Measurements from ENCODE around the gene OR1F1. TPM values are rescaled to one million over a fixed set of nuclear protein-coding genes. Genes with fewer than 3 reads are reported as not detected.

OR1F1 gene
- total RNA-seq, 2 experiments from 2014 or later = not detected

- peaks cover 10% of the 10 kb centered on the region for H3K36me3 Mint-ChIP-seq (ENCODE audit: low read depth)
- no peak overlapping the region for H3K27ac Mint-ChIP-seq
- H3K4me1 Mint-ChIP-seq (ENCODE audit: low read depth) = peaks cover 5% of the 10 kb centered on the region
- ChIA-PET POLR2A (no interaction called here), CTCF (interaction anchor here (1.5 to 2.3 kb wide), 2 partner anchors 10 to 13 kb away, joined by 3 to 7 read pairs; partner anchors contain the start of gene ZNF213)
- no peaks in the 10 kb centered on the region for H3K9me3 Mint-ChIP-seq (ENCODE audit: insufficient read depth)
- no peak overlapping the region for H3K4me3 Mint-ChIP-seq
- ATAC-seq (no peak), DNase-seq (no peak)
- no peaks in the 10 kb centered on the region for H3K27me3 Mint-ChIP-seq (ENCODE audit: low read depth)
These were observed 43.6 kb upstream of the OR1F1 start for GRCh38 chr16:3144321-3144983.

GRCh38 chr16:3145151-3145550 lies 42.9 kb upstream of the OR1F1 start:
- Mint-ChIP-seq H3K4me1 (ENCODE audit: low read depth) (peaks cover 12% of the 10 kb centered on the region), H3K36me3 (ENCODE audit: low read depth) (peaks cover 10% of the 10 kb centered on the region), H3K9me3 (ENCODE audit: insufficient read depth) (no peaks in the 10 kb centered on the region), H3K27me3 (ENCODE audit: low read depth) (no peaks in the 10 kb centered on the region), H3K4me3 (no peak overlapping the region), H3K27ac (no peak overlapping the region)
- DNase-seq (no peak), ATAC-seq (no peak)
- CTCF ChIA-PET = interaction anchor here (1.1 to 2.3 kb wide), 3 partner anchors 11 to 15 kb away, joined by 3 to 7 read pairs (median 3); partner anchors contain the start of gene ZNF213
- POLR2A ChIA-PET = no interaction called here

- H3K9me3 Mint-ChIP-seq (ENCODE audit: insufficient read depth) = no peaks in the 10 kb centered on the region
- CTCF ChIA-PET = interaction anchor here (1.1 kb wide), 1 partner anchor 16 kb away, joined by 3 read pairs; no protein-coding TSS in a partner anchor
These were observed 42.3 kb upstream of the OR1F1 start for GRCh38 chr16:3145660-3146059.

GRCh38 chr16:3147046-3147756 lies 40.8 kb upstream of the OR1F1 start:
- Mint-ChIP-seq H3K4me1 (ENCODE audit: low read depth) (peaks cover 22% of the 10 kb centered on the region), H3K4me3 (no peak overlapping the region), H3K36me3 (ENCODE audit: low read depth) (peaks cover 3% of the 10 kb centered on the region), H3K9me3 (ENCODE audit: insufficient read depth) (no peaks in the 10 kb centered on the region), H3K27me3 (ENCODE audit: low read depth) (peaks cover under 1% of the 10 kb centered on the region), H3K27ac (no peak overlapping the region)
- ChIA-PET POLR2A (interaction anchor here (0.9 to 1.3 kb wide), 3 partner anchors 13 to 72 kb away, joined by 3 to 7 read pairs (median 3); partner anchors contain the start of gene ZNF213), CTCF (interaction anchor here (1.1 to 6.1 kb wide), 6 partner anchors 11 to 119 kb away, joined by 3 to 86 read pairs (median 4); partner anchors contain the start of gene ZNF213)
- ATAC-seq (no peak), DNase-seq (no peak)

More at GRCh38 chr16:3145660-3146059, 42.3 kb upstream of the OR1F1 start:
- Mint-ChIP-seq H3K36me3 (ENCODE audit: low read depth) (peaks cover 10% of the 10 kb centered on the region), H3K27me3 (ENCODE audit: low read depth) (no peaks in the 10 kb centered on the region), H3K4me3 (no peak overlapping the region), H3K27ac (no peak overlapping the region), H3K4me1 (ENCODE audit: low read depth) (peaks cover 14% of the 10 kb centered on the region)
- DNase-seq (no peak), ATAC-seq (no peak)
- POLR2A ChIA-PET = no interaction called here

GRCh38 chr16:3147757-3148104 lies 40.3 kb upstream of the OR1F1 start:
- H3K4me1 Mint-ChIP-seq (ENCODE audit: low read depth) = peaks cover 28% of the 10 kb centered on the region
- CTCF ChIA-PET = interaction anchor here (1.1 to 6.1 kb wide), 7 partner anchors 11 to 120 kb away, joined by 3 to 86 read pairs (median 4); partner anchors contain the start of gene ZNF213

GRCh38 chr16:3148256-3149192 lies 39.5 kb upstream of the OR1F1 start:
- Mint-ChIP-seq H3K4me3 (peak overlapping the region; percentile 85), H3K36me3 (ENCODE audit: low read depth) (peaks cover 4% of the 10 kb centered on the region), H3K4me1 (ENCODE audit: low read depth) (peaks cover 30% of the 10 kb centered on the region), H3K9me3 (ENCODE audit: insufficient read depth) (peaks cover 4% of the 10 kb centered on the region), H3K27me3 (ENCODE audit: low read depth) (peaks cover 8% of the 10 kb centered on the region), H3K27ac (no peak overlapping the region)
- POLR2A ChIA-PET = interaction anchor here (0.7 to 1.4 kb wide), 7 partner anchors 12 to 101 kb away, joined by 3 to 7 read pairs (median 3); partner anchors contain the start of gene ZNF213
- DNase-seq (no peak), ATAC-seq (no peak)
- CTCF ChIA-PET = interaction anchor here (0.8 to 6.1 kb wide), 11 partner anchors 9 to 146 kb away, joined by 3 to 86 read pairs (median 4); partner anchors contain the start of gene ZNF213

More at GRCh38 chr16:3147757-3148104, 40.3 kb upstream of the OR1F1 start:
- POLR2A ChIA-PET = interaction anchor here (0.7 to 1.3 kb wide), 4 partner anchors 13 to 72 kb away, joined by 3 to 7 read pairs (median 3); partner anchors contain the start of gene ZNF213
- Mint-ChIP-seq H3K36me3 (ENCODE audit: low read depth) (peaks cover 4% of the 10 kb centered on the region), H3K9me3 (ENCODE audit: insufficient read depth) (peaks cover 2% of the 10 kb centered on the region), H3K4me3 (no peak overlapping the region), H3K27ac (no peak overlapping the region), H3K27me3 (ENCODE audit: low read depth) (peaks cover 6% of the 10 kb centered on the region)
- DNase-seq (no peak), ATAC-seq (no peak)

- CTCF ChIA-PET = interaction anchor here (0.6 to 6.1 kb wide), 11 partner anchors 9 to 295 kb away, joined by 3 to 86 read pairs (median 4); partner anchors contain the start of genes NAA60 and ZNF213
- POLR2A ChIA-PET = interaction anchor here (1.1 to 2.1 kb wide), 7 partner anchors 9 to 134 kb away, joined by 3 to 9 read pairs (median 4); partner anchors contain the start of gene ZNF213
- DNase-seq (no peak), ATAC-seq (no peak)
- Mint-ChIP-seq H3K27me3 (ENCODE audit: low read depth) (peaks cover 9% of the 10 kb centered on the region), H3K36me3 (ENCODE audit: low read depth) (peaks cover 4% of the 10 kb centered on the region), H3K9me3 (ENCODE audit: insufficient read depth) (peaks cover 4% of the 10 kb centered on the region), H3K4me3 (peak overlapping the region; percentile 85), H3K27ac (peak overlapping the region; percentile 87), H3K4me1 (ENCODE audit: low read depth) (peaks cover 30% of the 10 kb centered on the region)
These were observed 38.8 kb upstream of the OR1F1 start for GRCh38 chr16:3149193-3149530.

- H3K4me3 Mint-ChIP-seq = peak overlapping the region; percentile 85
- ATAC-seq = peak; percentile 12
- peak; percentile 72 for DNase-seq
- peaks cover 30% of the 10 kb centered on the region for H3K4me1 Mint-ChIP-seq (ENCODE audit: low read depth)
- peaks cover 11% of the 10 kb centered on the region for H3K27me3 Mint-ChIP-seq (ENCODE audit: low read depth)
- ChIA-PET CTCF (interaction anchor here (0.6 to 6.1 kb wide), 23 partner anchors 9 to 294 kb away, joined by 3 to 86 read pairs (median 4); partner anchors contain the start of genes NAA60, ZNF213 and ZNF263), POLR2A (interaction anchor here (0.6 to 2.1 kb wide), 12 partner anchors 9 to 397 kb away, joined by 3 to 16 read pairs (median 4); partner anchors contain the start of gene ZNF213)
- H3K9me3 Mint-ChIP-seq (ENCODE audit: insufficient read depth) = peaks cover 4% of the 10 kb centered on the region
- H3K36me3 Mint-ChIP-seq (ENCODE audit: low read depth) = peaks cover 4% of the 10 kb centered on the region
- H3K27ac Mint-ChIP-seq = peak overlapping the region; percentile 87
These were observed 38.2 kb upstream of the OR1F1 start for GRCh38 chr16:3149630-3150345.

GRCh38 chr16:3150346-3151218 lies 37.4 kb upstream of the OR1F1 start:
- DNase-seq (peak; percentile 98), ATAC-seq (peak; percentile 84)
- H3K36me3 Mint-ChIP-seq (ENCODE audit: low read depth) = peaks cover 4% of the 10 kb centered on the region
- peak overlapping the region; percentile 87 for H3K27ac Mint-ChIP-seq
- ChIA-PET POLR2A (interaction anchor here (0.6 to 2.1 kb wide), 11 partner anchors 8 to 398 kb away, joined by 3 to 16 read pairs (median 4); partner anchors contain the start of gene ZNF213), CTCF (interaction anchor here (0.5 to 6.1 kb wide), 21 partner anchors 10 to 1730 kb away, joined by 3 to 86 read pairs (median 5); partner anchors contain the start of genes UQCC4, ZNF213 and ZNF263)
- H3K27me3 Mint-ChIP-seq (ENCODE audit: low read depth) = peaks cover 17% of the 10 kb centered on the region
- peaks cover 38% of the 10 kb centered on the region for H3K4me1 Mint-ChIP-seq (ENCODE audit: low read depth)
- H3K9me3 Mint-ChIP-seq (ENCODE audit: insufficient read depth) = peaks cover 4% of the 10 kb centered on the region
- peak overlapping the region; percentile 85 for H3K4me3 Mint-ChIP-seq

- ChIA-PET CTCF (interaction anchor here (1.1 to 6.1 kb wide), 3 partner anchors 11 to 94 kb away, joined by 3 to 86 read pairs (median 4); no protein-coding TSS in a partner anchor), POLR2A (no interaction called here)
- peaks cover 4% of the 10 kb centered on the region for H3K36me3 Mint-ChIP-seq (ENCODE audit: low read depth)
These were observed 36.1 kb upstream of the OR1F1 start for GRCh38 chr16:3152027-3152276.

More at GRCh38 chr16:3152027-3152276, 36.1 kb upstream of the OR1F1 start:
- Mint-ChIP-seq H3K4me3 (peak overlapping the region; percentile 79), H3K27me3 (ENCODE audit: low read depth) (peaks cover 17% of the 10 kb centered on the region), H3K27ac (peak overlapping the region; percentile 90), H3K4me1 (ENCODE audit: low read depth) (peaks cover 39% of the 10 kb centered on the region), H3K9me3 (ENCODE audit: insufficient read depth) (peaks cover 4% of the 10 kb centered on the region)
- ATAC-seq = no peak
- peak; percentile 60 for DNase-seq
